WTC11 (cell line): Measurements from ENCODE around the gene CYP27C1.

Experiments used
- ATF1 ChIP-seq: sonication (generic); formaldehyde crosslinking; IDR thresholded peaks from 2 replicates; pipeline ENCODE4 v1.8.1; 2023; ENCODE audit warnings: mild to moderate bottlenecking, moderate library complexity, missing genetic modification reagents
- JUN ChIP-seq: sonication (generic); formaldehyde crosslinking; IDR thresholded peaks from 2 replicates; pipeline ENCODE4 v1.8.0; 2023; ENCODE audit warnings: mild to moderate bottlenecking, missing genetic modification reagents
- RELA ChIP-seq: sonication (generic); formaldehyde crosslinking; IDR thresholded peaks from 2 replicates; pipeline ENCODE4 v1.8.1; 2022; ENCODE audit warnings: missing genetic modification reagents, mild to moderate bottlenecking, borderline replicate concordance
- SMAD4 ChIP-seq: sonication (generic); formaldehyde crosslinking; IDR thresholded peaks from 2 replicates; pipeline ENCODE4 v1.8.0; 2022; ENCODE audit warnings: mild to moderate bottlenecking, missing genetic modification reagents
- SP1 ChIP-seq: sonication (generic); formaldehyde crosslinking; conservative IDR thresholded peaks from 2 replicates; pipeline ENCODE4 v1.8.1; 2022; ENCODE audit warnings: missing genetic modification reagents
- ZNF138 ChIP-seq: sonication (generic); formaldehyde crosslinking; conservative IDR thresholded peaks from 2 replicates; pipeline ENCODE4 v1.8.1; 2022; ENCODE audit warnings: mild to moderate bottlenecking, moderate library complexity, missing genetic modification reagents
- TF ChIP-seq, protein P1 (sequence below): fragments of 200-600 bp; IDR thresholded peaks from 2 replicates; pipeline ENCODE4 v1.8.0; 2022; ENCODE audit warnings: antibody characterized with exemption
- TF ChIP-seq, protein P2 (sequence below): sonication (generic); formaldehyde crosslinking; conservative IDR thresholded peaks from 2 replicates; pipeline ENCODE4 v1.8.1; 2022; ENCODE audit warnings: mild to moderate bottlenecking, missing genetic modification reagents
- TF ChIP-seq, protein P3 (sequence below): sonication (generic); formaldehyde crosslinking; IDR thresholded peaks from 2 replicates; pipeline ENCODE4 v1.8.0; 2022; ENCODE audit warnings: mild to moderate bottlenecking, missing genetic modification reagents
- TF ChIP-seq, protein P4 (sequence below): fragments of 250-450 bp; sonication (Bioruptor Pico); conservative IDR thresholded peaks from 2 replicates; pipeline ENCODE4 v1.9.0; 2021; ENCODE audit warnings: mild to moderate bottlenecking

DNA sequence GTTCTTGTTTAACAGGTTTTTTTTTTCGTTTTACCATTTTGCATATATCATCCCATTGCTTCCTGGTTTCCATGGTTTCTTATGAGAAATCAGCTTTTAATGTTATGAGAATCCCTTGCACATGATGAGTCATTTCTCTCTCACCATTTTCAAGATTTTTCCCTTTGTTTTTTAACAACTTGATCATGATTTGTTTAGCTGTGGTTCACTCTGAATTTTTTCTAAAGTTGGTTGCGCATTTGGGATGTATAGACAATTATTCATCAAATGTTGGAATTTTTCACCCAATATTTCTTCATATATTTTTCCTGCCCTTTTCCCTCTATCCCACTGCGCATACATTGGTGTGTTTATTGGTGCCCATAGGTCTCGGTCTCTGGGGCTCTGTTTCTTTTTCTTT is 70.7 kb downstream of the CYP27C1 start:
- TF ChIP-seq, protein P1, sequence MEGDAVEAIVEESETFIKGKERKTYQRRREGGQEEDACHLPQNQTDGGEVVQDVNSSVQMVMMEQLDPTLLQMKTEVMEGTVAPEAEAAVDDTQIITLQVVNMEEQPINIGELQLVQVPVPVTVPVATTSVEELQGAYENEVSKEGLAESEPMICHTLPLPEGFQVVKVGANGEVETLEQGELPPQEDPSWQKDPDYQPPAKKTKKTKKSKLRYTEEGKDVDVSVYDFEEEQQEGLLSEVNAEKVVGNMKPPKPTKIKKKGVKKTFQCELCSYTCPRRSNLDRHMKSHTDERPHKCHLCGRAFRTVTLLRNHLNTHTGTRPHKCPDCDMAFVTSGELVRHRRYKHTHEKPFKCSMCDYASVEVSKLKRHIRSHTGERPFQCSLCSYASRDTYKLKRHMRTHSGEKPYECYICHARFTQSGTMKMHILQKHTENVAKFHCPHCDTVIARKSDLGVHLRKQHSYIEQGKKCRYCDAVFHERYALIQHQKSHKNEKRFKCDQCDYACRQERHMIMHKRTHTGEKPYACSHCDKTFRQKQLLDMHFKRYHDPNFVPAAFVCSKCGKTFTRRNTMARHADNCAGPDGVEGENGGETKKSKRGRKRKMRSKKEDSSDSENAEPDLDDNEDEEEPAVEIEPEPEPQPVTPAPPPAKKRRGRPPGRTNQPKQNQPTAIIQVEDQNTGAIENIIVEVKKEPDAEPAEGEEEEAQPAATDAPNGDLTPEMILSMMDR: no peak
- TF ChIP-seq JUN (CRISPR knock-in tag) (no peak), RELA (CRISPR knock-in tag) (no peak), ZNF138 (CRISPR knock-in tag) (no peak), SMAD4 (CRISPR knock-in tag) (no peak), ATF1 (CRISPR knock-in tag) (no peak), SP1 (no peak)
- TF ChIP-seq, protein P2, sequence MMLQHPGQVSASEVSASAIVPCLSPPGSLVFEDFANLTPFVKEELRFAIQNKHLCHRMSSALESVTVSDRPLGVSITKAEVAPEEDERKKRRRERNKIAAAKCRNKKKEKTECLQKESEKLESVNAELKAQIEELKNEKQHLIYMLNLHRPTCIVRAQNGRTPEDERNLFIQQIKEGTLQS (CRISPR knock-in tag): no peak
- TF ChIP-seq, protein P3, sequence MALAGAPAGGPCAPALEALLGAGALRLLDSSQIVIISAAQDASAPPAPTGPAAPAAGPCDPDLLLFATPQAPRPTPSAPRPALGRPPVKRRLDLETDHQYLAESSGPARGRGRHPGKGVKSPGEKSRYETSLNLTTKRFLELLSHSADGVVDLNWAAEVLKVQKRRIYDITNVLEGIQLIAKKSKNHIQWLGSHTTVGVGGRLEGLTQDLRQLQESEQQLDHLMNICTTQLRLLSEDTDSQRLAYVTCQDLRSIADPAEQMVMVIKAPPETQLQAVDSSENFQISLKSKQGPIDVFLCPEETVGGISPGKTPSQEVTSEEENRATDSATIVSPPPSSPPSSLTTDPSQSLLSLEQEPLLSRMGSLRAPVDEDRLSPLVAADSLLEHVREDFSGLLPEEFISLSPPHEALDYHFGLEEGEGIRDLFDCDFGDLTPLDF (CRISPR knock-in tag): no peak
- TF ChIP-seq, protein P4, sequence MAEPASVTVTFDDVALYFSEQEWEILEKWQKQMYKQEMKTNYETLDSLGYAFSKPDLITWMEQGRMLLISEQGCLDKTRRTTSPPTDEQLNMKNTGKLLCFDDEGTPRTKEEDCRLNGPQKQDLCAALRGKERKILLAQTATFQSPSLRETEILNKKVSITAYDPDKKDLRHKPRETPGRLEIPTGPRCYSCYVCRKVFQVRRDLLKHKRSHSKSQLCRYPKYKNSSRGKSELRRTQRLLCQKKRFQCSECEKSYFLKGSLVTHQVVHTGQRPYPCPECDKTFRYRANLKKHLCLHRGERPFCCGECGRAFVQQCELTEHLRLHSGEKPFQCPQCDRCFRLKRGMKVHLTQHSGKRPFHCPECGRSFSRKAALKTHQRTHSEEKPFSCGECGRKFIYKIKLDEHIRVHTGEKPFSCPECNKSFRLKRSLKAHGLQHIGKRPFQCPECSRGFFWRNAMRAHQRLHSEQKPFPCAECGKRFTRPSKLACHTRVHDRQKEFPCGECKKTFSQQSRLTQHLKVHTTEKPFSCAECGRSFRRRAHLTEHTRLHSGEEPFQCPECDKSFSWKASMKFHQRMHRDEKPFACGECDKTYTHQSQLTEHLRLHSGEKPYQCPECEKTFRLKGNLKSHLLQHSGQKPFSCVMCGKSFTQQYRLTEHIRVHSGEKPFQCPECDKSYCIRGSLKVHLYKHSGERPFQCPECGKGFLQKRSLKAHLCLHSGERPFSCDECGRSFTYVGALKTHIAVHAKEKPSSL (CRISPR knock-in tag): no peak
